OCI-LY7 (cell line): ENCODE results near the gene SP5.

Source experiments
- EZH2phosphoT487 ChIP-seq: fragments of 200-600 bp; sonication (generic); IDR thresholded peaks from 2 replicates; pipeline ENCODE4 v1.6.1; 2018; ENCODE audit warnings: low read depth, borderline replicate concordance, mild to moderate bottlenecking, mixed run types, antibody characterized with exemption, low read length, moderate library complexity, mixed read lengths
- TF ChIP-seq, protein P1 (sequence below): fragments of 200-600 bp; sonication (generic); conservative IDR thresholded peaks from 2 replicates; pipeline ENCODE4 v1.5.1; 2014; ENCODE audit warnings: mild to moderate bottlenecking, antibody characterized with exemption, low read length, moderate library complexity, mixed read lengths

DNA sequence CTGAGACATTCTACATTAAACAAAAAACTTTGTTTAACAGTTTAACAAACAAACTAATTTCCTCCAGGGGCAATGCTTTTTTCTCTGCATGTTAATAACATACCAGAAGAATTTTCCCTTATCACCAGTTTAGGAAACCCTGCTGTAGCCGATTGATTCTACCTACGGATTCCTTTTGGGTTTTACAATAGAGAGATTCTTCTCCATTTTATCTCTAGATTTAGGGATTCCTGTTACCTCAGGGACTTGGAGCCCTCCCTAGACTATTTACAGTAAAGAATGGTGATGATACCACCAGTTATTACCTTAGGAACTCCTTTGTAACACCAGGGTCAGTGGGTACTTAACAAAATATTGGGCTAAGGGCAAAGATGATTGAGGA lies 49.7 kb downstream of the SP5 start:
- TF ChIP-seq, protein P1, sequence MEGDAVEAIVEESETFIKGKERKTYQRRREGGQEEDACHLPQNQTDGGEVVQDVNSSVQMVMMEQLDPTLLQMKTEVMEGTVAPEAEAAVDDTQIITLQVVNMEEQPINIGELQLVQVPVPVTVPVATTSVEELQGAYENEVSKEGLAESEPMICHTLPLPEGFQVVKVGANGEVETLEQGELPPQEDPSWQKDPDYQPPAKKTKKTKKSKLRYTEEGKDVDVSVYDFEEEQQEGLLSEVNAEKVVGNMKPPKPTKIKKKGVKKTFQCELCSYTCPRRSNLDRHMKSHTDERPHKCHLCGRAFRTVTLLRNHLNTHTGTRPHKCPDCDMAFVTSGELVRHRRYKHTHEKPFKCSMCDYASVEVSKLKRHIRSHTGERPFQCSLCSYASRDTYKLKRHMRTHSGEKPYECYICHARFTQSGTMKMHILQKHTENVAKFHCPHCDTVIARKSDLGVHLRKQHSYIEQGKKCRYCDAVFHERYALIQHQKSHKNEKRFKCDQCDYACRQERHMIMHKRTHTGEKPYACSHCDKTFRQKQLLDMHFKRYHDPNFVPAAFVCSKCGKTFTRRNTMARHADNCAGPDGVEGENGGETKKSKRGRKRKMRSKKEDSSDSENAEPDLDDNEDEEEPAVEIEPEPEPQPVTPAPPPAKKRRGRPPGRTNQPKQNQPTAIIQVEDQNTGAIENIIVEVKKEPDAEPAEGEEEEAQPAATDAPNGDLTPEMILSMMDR, result no peak
- no peak for TF ChIP-seq EZH2phosphoT487
